Endodermal cell (in vitro differentiated cells): ENCODE results near the gene PHF20. TPM values are rescaled to one million over a fixed set of nuclear protein-coding genes. Genes with fewer than 3 reads are reported as not detected.

Experiments used
- DNase-seq: peaks from one replicate; pipeline ENCODE4 v3.0.0-alpha.2; 2017
- H3K27ac ChIP-seq: 2 replicates; pipeline ENCODE4 v1.5.1; 2013; ENCODE audit warnings: mild to moderate bottlenecking, low read depth, low read length, moderate library complexity
- H3K27me3 ChIP-seq: 2 replicates; pipeline ENCODE4 v1.6.1; 2013; ENCODE audit warnings: mild to moderate bottlenecking, low read length, moderate library complexity; ENCODE audit not compliant: insufficient read depth, control insufficient read depth, poor library complexity, severe bottlenecking
- H3K36me3 ChIP-seq: 2 replicates; pipeline ENCODE4 v1.7.0; 2013; ENCODE audit warnings: mild to moderate bottlenecking, low read length, moderate library complexity; ENCODE audit not compliant: control insufficient read depth, insufficient read depth
- H3K4me1 ChIP-seq: one replicate; pipeline ENCODE4 v1.7.0; 2013; ENCODE audit warnings: low read length; ENCODE audit not compliant: control insufficient read depth, insufficient read depth
- H3K4me3 ChIP-seq: 2 replicates; pipeline ENCODE4 v1.5.1; 2013; ENCODE audit warnings: mild to moderate bottlenecking, low read length, moderate library complexity
- H3K9ac ChIP-seq: 2 replicates; pipeline ENCODE4 v1.6.1; 2013; ENCODE audit warnings: mild to moderate bottlenecking, low read length, moderate library complexity; ENCODE audit not compliant: poor library complexity, severe bottlenecking; ENCODE audit errors: extremely low read depth
- H3K9me3 ChIP-seq: 2 replicates; pipeline ENCODE4 v1.6.1; 2013; ENCODE audit warnings: mild to moderate bottlenecking, low read length, moderate library complexity; ENCODE audit not compliant: control insufficient read depth
- H3K27ac Mint-ChIP-seq: 2 replicates; pipeline ENCODE4 v1.8.0; 2020; ENCODE audit warnings: mixed read lengths
- H3K27me3 Mint-ChIP-seq: 2 replicates; pipeline ENCODE4 v1.8.0; 2021; ENCODE audit warnings: mild to moderate bottlenecking, mixed read lengths; ENCODE audit not compliant: insufficient read depth
- H3K36me3 Mint-ChIP-seq: 2 replicates; pipeline ENCODE4 v1.8.0; 2020; ENCODE audit warnings: low read depth, mixed read lengths
- H3K4me1 Mint-ChIP-seq: 2 replicates; pipeline ENCODE4 v1.8.0; 2020; ENCODE audit warnings: mixed read lengths
- H3K4me3 Mint-ChIP-seq: 2 replicates; pipeline ENCODE4 v1.8.0; 2020; ENCODE audit warnings: mild to moderate bottlenecking, moderate library complexity, mixed read lengths
- H3K9me3 Mint-ChIP-seq: 2 replicates; pipeline ENCODE4 v1.8.0; 2020; ENCODE audit warnings: mild to moderate bottlenecking, mixed read lengths
- CTCF ChIP-seq: fragments of 200-600 bp; sonication (generic); conservative IDR thresholded peaks from 2 replicates; pipeline ENCODE4 v1.5.0; 2021; ENCODE audit warnings: antibody characterized with exemption, mild to moderate bottlenecking
- WGBS, 2 experiments: methylation state at CpG; one replicate each; pipeline versions ENCODE4 v1.1.5 to v1.1.7; 2013; ENCODE audit warnings: missing lambda C conversion rate in 2 of 2, mixed read lengths in 1 of 2; ENCODE audit not compliant: insufficient coverage in 1 of 2, insufficient read length in 1 of 2; 5-methylcytosine and 5-hydroxymethylcytosine counted together
- total RNA-seq, 2 donors: library from RNA; stranded (reverse); fragmentation: NEBNext Ultra II Directional in 1 of 2; extraction: Animal tissue kit (Norgen Biotek cat#: 25700) in 1 of 2; gene quantifications; 2 replicates in 1 of 2; 3 replicates in 1 of 2; pipeline ENCODE4 v1.2.1, GENCODE V29; 2021

The PHF20 gene
- total RNA-seq, 2 donors from 2014 or later: 68.1 to 78.8 TPM

GRCh38 chr20:35837577-35838195 is 65.9 kb downstream of the PHF20 start:
- Mint-ChIP-seq H3K4me3 (no peak overlapping the region), H3K27me3 (no peaks in the 10 kb centered on the region), H3K27ac (no peak overlapping the region), H3K9me3 (peaks cover 14% of the 10 kb centered on the region), H3K36me3 (peaks cover 32% of the 10 kb centered on the region), H3K4me1 (no peaks in the 10 kb centered on the region)
- H3K4me3 ChIP-seq: no peak overlapping the region
- no peak for TF ChIP-seq CTCF
- peaks cover 18% of the 10 kb centered on the region for H3K36me3 ChIP-seq
- no peak overlapping the region for H3K9ac ChIP-seq
- peak overlapping the region; percentile 13 for H3K27ac ChIP-seq
- H3K27me3 ChIP-seq: no peaks in the 10 kb centered on the region
- peaks cover 10% of the 10 kb centered on the region for H3K9me3 ChIP-seq
- WGBS, 2 experiments: 92 to 94% methylated on average over 4 to 6 of the region's 6 CpGs
- H3K4me1 ChIP-seq: no peaks in the 10 kb centered on the region
- no peak for DNase-seq

- Histone ChIP-seq H3K9me3 (peaks cover 15% of the 10 kb centered on the region), H3K4me3 (no peak overlapping the region), H3K27me3 (no peaks in the 10 kb centered on the region), H3K27ac (no peak overlapping the region), H3K9ac (no peak overlapping the region), H3K36me3 (peaks cover 21% of the 10 kb centered on the region), H3K4me1 (no peaks in the 10 kb centered on the region)
- no peak for DNase-seq
- Mint-ChIP-seq H3K4me3 (no peak overlapping the region), H3K27ac (no peak overlapping the region), H3K9me3 (peaks cover 17% of the 10 kb centered on the region), H3K4me1 (no peaks in the 10 kb centered on the region), H3K36me3 (peaks cover 34% of the 10 kb centered on the region), H3K27me3 (no peaks in the 10 kb centered on the region)
- TF ChIP-seq CTCF: no peak
- 87 to 100% methylated on average over 4 of the region's 4 CpGs for WGBS, 2 experiments
Observed at GRCh38 chr20:35838205-35838604, 66.4 kb downstream of the PHF20 start.

- no CpG with 5 or more reads among the region's 1 CpG for WGBS, 2 experiments
- Mint-ChIP-seq H3K27ac (no peak overlapping the region), H3K36me3 (peaks cover 44% of the 10 kb centered on the region), H3K4me1 (no peaks in the 10 kb centered on the region), H3K4me3 (no peak overlapping the region), H3K27me3 (no peaks in the 10 kb centered on the region), H3K9me3 (peaks cover 24% of the 10 kb centered on the region)
- H3K4me3 ChIP-seq: no peak overlapping the region
- no peak overlapping the region for H3K9ac ChIP-seq
- peaks cover 24% of the 10 kb centered on the region for H3K9me3 ChIP-seq
- no peak overlapping the region for H3K27ac ChIP-seq
- no peak for TF ChIP-seq CTCF
- H3K36me3 ChIP-seq: peaks cover 37% of the 10 kb centered on the region
- H3K4me1 ChIP-seq: no peaks in the 10 kb centered on the region
- no peak for DNase-seq
- no peaks in the 10 kb centered on the region for H3K27me3 ChIP-seq
Observed at GRCh38 chr20:35839904-35840303, 68.1 kb downstream of the PHF20 start.
